ENCODE results near the gene IL27RA. TPM values are rescaled to one million over a fixed set of nuclear protein-coding genes. Genes with fewer than 3 reads are reported as not detected.
A peak's percentile ranks its signal among the peaks of the same experiment; 100 is the strongest.
"Not testable (repeated sequence)": the region's sequence is repeated elsewhere in the genome, so short reads cannot be mapped to it uniquely, and the experiment has no call there.

Gene IL27RA
- total RNA-seq, 1 donor, result 3.9 TPM

- no peak overlapping the region for H3K4me3 ChIP-seq (ENCODE audit: low read depth, low read length)
- no peak for TF ChIP-seq CTCF (IDR thresholded peaks at IDR 0.05; ENCODE audit: insufficient read depth, low read depth, low read length)
- DNase-seq (ENCODE audit: low read depth), result peak; percentile 60
These were observed 9.1 kb upstream of the IL27RA start for GRCh38 chr19:14022469-14022868.

- TF ChIP-seq CTCF (IDR thresholded peaks at IDR 0.05; ENCODE audit: insufficient read depth, low read depth, low read length), result peak; percentile 67
- H3K4me3 ChIP-seq (ENCODE audit: low read depth, low read length), result no peak overlapping the region
- DNase-seq (ENCODE audit: low read depth), result peak; percentile 56
These were observed 7.9 kb upstream of the IL27RA start for GRCh38 chr19:14023404-14024235.

DNA sequence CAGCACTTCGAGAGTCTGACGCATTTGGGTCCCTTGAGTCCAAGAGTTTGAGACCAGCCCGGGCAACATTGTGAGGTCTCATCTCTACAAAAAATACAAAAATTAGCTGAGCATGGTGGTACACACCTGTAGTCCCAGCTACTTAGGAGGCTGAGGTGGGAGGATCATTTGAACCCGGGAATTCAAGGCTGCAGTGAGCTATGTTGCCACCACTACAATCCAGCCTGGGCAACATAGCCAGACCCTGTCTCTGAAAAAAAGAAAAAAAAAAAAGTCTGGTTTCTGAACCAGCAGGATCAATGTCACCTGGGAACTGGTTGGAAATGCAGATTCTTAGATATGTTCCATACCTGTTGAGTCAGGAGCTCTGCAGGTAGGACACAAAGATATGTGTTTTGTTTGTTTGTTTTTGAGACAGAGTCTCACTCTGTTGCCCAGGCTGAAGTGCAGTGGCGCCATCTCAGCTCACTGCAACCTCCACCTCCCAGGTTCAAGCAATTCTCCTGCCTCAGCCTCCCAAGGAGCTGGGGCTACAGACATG, 4.8 kb upstream of the IL27RA start:
- not testable (repeated sequence) for DNase-seq (ENCODE audit: low read depth); H3K4me3 ChIP-seq (ENCODE audit: low read depth, low read length)

- DNase-seq (ENCODE audit: low read depth), result no peak
- no peak within 1 kb of the TSS for H3K4me3 ChIP-seq (ENCODE audit: low read depth, low read length)
- TF ChIP-seq CTCF (IDR thresholded peaks at IDR 0.05; ENCODE audit: insufficient read depth, low read depth, low read length), result no peak
These were observed 3.6 kb upstream of the IL27RA start, which contains the start of gene RLN3 for GRCh38 chr19:14027856-14028450. Gene RLN3 (plus strand): TSS chr19:14028148. CDS start chr19:14028205, 57 bp downstream.

DNA sequence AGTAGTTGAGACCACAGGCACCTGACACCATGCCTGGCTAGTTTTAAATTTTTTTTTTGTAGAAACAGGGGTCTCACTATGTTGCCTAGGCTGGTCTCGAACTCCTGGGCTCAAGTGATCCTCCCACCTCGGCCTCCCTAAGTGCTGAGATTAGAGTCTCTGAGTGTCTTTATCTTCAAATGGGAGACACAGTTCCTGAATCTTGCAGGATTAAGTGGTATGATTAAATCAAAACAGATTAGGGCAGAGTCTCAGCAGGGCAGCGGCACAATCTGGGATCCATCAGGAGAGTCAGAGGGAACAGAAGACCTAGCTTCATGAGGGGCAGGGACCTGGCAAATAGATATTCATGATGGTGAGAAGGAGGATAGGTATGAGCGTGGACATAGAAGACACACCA, 2.7 kb upstream of the IL27RA start:
- no peak for DNase-seq (ENCODE audit: low read depth)
- no peak overlapping the region for H3K4me3 ChIP-seq (ENCODE audit: low read depth, low read length)
- no peak for TF ChIP-seq CTCF (IDR thresholded peaks at IDR 0.05; ENCODE audit: insufficient read depth, low read depth, low read length)

- TF ChIP-seq CTCF (IDR thresholded peaks at IDR 0.05; ENCODE audit: insufficient read depth, low read depth, low read length), result no peak
- DNase-seq (ENCODE audit: low read depth), result no peak
- peak overlapping the region; percentile 73 for H3K4me3 ChIP-seq (ENCODE audit: low read depth, low read length)
These were observed 404 bp upstream of the IL27RA start for GRCh38 chr19:14030997-14031718.

- DNase-seq (ENCODE audit: low read depth), result no peak
- TF ChIP-seq CTCF (IDR thresholded peaks at IDR 0.05; ENCODE audit: insufficient read depth, low read depth, low read length), result no peak
- H3K4me3 ChIP-seq (ENCODE audit: low read depth, low read length), result no peak overlapping the region
These were observed 2.4 kb downstream of the IL27RA start for GRCh38 chr19:14033946-14034345.

Data from fibroblast of villous mesenchyme (primary cell).